Ovary (tissue), 9 donors: Measurements from ENCODE around the gene MUL1. TPM values are rescaled to one million over a fixed set of nuclear protein-coding genes. Genes with fewer than 3 reads are reported as not detected.

Source experiments
- DNase-seq, 5 donors: peaks; one replicate each; pipeline ENCODE4 v3.0.0-alpha.2; 2019 to 2020
- H3K27ac ChIP-seq, 2 donors: fragments of 200-600 bp; one replicate each; pipeline versions ENCODE4 v1.5.1 to v1.8.0; 2019 to 2022
- H3K27me3 ChIP-seq: fragments of 200-600 bp; one replicate; pipeline ENCODE4 v1.8.0; 2022
- H3K36me3 ChIP-seq: fragments of 200-600 bp; sonication (generic); one replicate; pipeline ENCODE4 v1.5.1; 2019
- H3K4me1 ChIP-seq: one replicate; pipeline ENCODE4 v1.8.1; 2013; ENCODE audit warnings: mild to moderate bottlenecking, moderate library complexity; ENCODE audit not compliant: insufficient read depth
- H3K4me3 ChIP-seq: fragments of 200-600 bp; sonication (generic); one replicate; pipeline ENCODE4 v1.5.1; 2017
- H3K9me3 ChIP-seq, 2 donors: fragments of 200-600 bp in 1 of 2; sonication (generic) in 1 of 2; one replicate each; pipeline versions ENCODE4 v1.5.1 to v1.8.1; 2013 to 2019; ENCODE audit warnings: mild to moderate bottlenecking in 1 of 2, moderate library complexity in 1 of 2
- CTCF ChIP-seq, 3 donors: fragments of 450-650 bp in 2 of 3; fragments of 200-600 bp in 1 of 3; IDR thresholded peaks; one replicate each; pipeline versions ENCODE4 v1.5.1 to v1.8.0; 2016 to 2022; ENCODE audit warnings: antibody characterized with exemption in 3 of 3, mild to moderate bottlenecking in 1 of 3
- EP300 ChIP-seq: sonication (generic); formaldehyde crosslinking; IDR thresholded peaks from one replicate; pipeline ENCODE4 v1.6.1; 2017; ENCODE audit warnings: antibody characterized with exemption
- POLR2A ChIP-seq: fragments of 450-650 bp; IDR thresholded peaks from one replicate; pipeline ENCODE4 v1.6.1; 2017; ENCODE audit warnings: antibody characterized with exemption, mild to moderate bottlenecking, moderate library complexity
- WGBS, 3 donors: extraction: QIAGEN DNeasy Blood & Tissue Kit in 1 of 3; methylation state at CpG; one replicate each; pipeline versions ENCODE4 v1.1.5 to v1.1.7; 2013 to 2017; 5-methylcytosine and 5-hydroxymethylcytosine counted together
- intact Hi-C, 4 donors: fragments of 100-400 bp; cut with DNase I; formaldehyde crosslinking; loops; one replicate each; pipeline versions ENCODE4 v1.11.0 to v1.15.1; 2022 to 2023
- polyA plus RNA-seq, 2 donors: library from polyadenylated mRNA; stranded (reverse); fragments of 200-250 nt in 1 of 2; fragments of 350-450 nt in 1 of 2; fragmentation: Illumina TruSeq in 1 of 2; extraction: RNeasy Lipid Tissue Mini Kit (QIAGEN cat#74804) in 1 of 2; gene quantifications; one replicate each; pipeline ENCODE4 v1.2.3, GENCODE V29; 2013 to 2014
- total RNA-seq, 7 donors: library from RNA; depleted of rRNA in 2 of 7; stranded (reverse); fragments of >200 nt in 2 of 7; fragmentation: NEBNext Ultra II Directional in 3 of 7; extraction: Animal tissue kit (Norgen Biotek cat#: 25700) in 3 of 7; gene quantifications; one replicate each; pipeline versions ENCODE4 v1.1.0 to v1.2.4, GENCODE V29; 2016 to 2023
- donor health status: DM: no; HTN: no; CAD: no; lungs with moderate emphysema.
- donor health status: DM: no; HTN: no; CAD: no.
- donor health status: Bipolar disorder and iron deficiency.
- donor health status: DM: yes; HTN: yes; CAD: no.
- donor health status: DM: no; HTN: no; CAD: no.
- donor health status: DM: yes; HTN: yes; CAD: no.

MUL1 gene
- total and polyA plus RNA-seq, 9 donors = 16.7 to 31.6 (median 23.9) TPM

- 57 to 66% (median 62%) methylated on average over 4 of the region's 4 CpGs for WGBS, 3 donors
Measured at GRCh38 chr1:20533635-20534034, 25.7 kb upstream of the MUL1 start.

GRCh38 chr1:20530901-20531300 lies 22.9 kb upstream of the MUL1 start:
- DNase-seq = no peak
- intact Hi-C loops = no loop called here
- Histone ChIP-seq H3K27me3 (no peaks in the 10 kb centered on the region), H3K4me1 (peaks cover 5% of the 10 kb centered on the region), H3K9me3 (no peaks in the 10 kb centered on the region), H3K27ac (no peak overlapping the region), H3K4me3 (no peak overlapping the region), H3K36me3 (no peaks in the 10 kb centered on the region)
- 76 to 85% (median 82%) methylated on average over 6 of the region's 6 CpGs for WGBS, 3 donors
- TF ChIP-seq EP300 (no peak), POLR2A (no peak), CTCF (IDR thresholded peaks at IDR 0.05) (no peak)

More at GRCh38 chr1:20533635-20534034, 25.7 kb upstream of the MUL1 start:
- Histone ChIP-seq H3K27ac (no peak overlapping the region), H3K9me3 (no peaks in the 10 kb centered on the region), H3K4me3 (no peak overlapping the region), H3K4me1 (peaks cover 5% of the 10 kb centered on the region), H3K27me3 (no peaks in the 10 kb centered on the region), H3K36me3 (no peaks in the 10 kb centered on the region)
- no peak for DNase-seq
- TF ChIP-seq CTCF (IDR thresholded peaks at IDR 0.05) (no peak), EP300 (no peak), POLR2A (no peak)
- intact Hi-C loops = no loop called here

- H3K4me1 ChIP-seq = peaks cover 5% of the 10 kb centered on the region
- H3K4me3 ChIP-seq = no peak overlapping the region
- TF ChIP-seq CTCF (IDR thresholded peaks at IDR 0.05) = no peak
- no peak for TF ChIP-seq EP300
- no peak for TF ChIP-seq POLR2A
- H3K9me3 ChIP-seq = no peaks in the 10 kb centered on the region
- DNase-seq = no peak
- intact Hi-C loops = no loop called here
- H3K27ac ChIP-seq = no peak overlapping the region
- H3K36me3 ChIP-seq = no peaks in the 10 kb centered on the region
- WGBS, 3 donors = 32 to 45% (median 37%) methylated on average over 8 of the region's 8 CpGs
- H3K27me3 ChIP-seq = no peaks in the 10 kb centered on the region
Measured at GRCh38 chr1:20530306-20530705, 22.4 kb upstream of the MUL1 start.

DNA sequence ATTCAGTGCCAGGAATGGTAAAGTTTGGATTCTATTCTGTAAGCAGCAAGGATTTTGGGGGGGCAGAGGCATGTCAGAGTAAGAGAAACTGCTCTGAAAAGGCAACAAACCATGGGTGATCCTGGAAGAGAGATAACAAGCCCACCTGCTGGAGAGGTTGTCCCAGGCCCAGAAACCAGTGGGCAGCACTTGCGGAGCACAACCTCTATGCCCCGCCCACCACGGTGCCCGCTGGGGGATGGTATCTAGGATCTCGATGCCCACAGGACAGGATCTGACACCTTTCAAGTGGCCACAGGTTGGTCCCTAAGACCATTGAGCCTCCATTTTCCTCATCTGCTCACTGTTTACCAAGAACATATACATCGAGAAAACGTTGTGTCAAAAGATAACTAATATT lies 20.3 kb upstream of the MUL1 start:
- Histone ChIP-seq H3K4me1 (no peaks in the 10 kb centered on the region), H3K27me3 (no peaks in the 10 kb centered on the region), H3K36me3 (no peaks in the 10 kb centered on the region), H3K9me3 (no peaks in the 10 kb centered on the region), H3K27ac (no peak overlapping the region), H3K4me3 (no peak overlapping the region)
- DNase-seq = no peak
- TF ChIP-seq CTCF (IDR thresholded peaks at IDR 0.05) (no peak), EP300 (no peak), POLR2A (no peak)
- intact Hi-C loops = loop anchor here in 1 of 4 donors (10.0 kb wide), 1 partner anchor 667 kb away; no protein-coding TSS in a partner anchor
- 61 to 77% (median 65%) methylated on average over 7 of the region's 7 CpGs for WGBS, 3 donors
